HepG2 (cell line): ENCODE data around the gene LOXL3. TPM values are rescaled to one million over a fixed set of nuclear protein-coding genes. Genes with fewer than 3 reads are reported as not detected.

Source experiments
- FOXA1 ChIP-seq, 2 experiments: fragments of 450-650 bp in 1 of 2; sonication (generic) in 1 of 2; formaldehyde crosslinking in 1 of 2; IDR thresholded peaks; 2 replicates each; pipeline versions ENCODE4 v1.4.0 to v1.6.1; 2016 to 2020; ENCODE audit warnings: missing genetic modification reagents in 1 of 2
- FOXA3 ChIP-seq: IDR thresholded peaks from 2 replicates; pipeline ENCODE4 v1.6.1; 2016; ENCODE audit warnings: missing genetic modification reagents, missing compliant biosample characterization
- HDAC1 ChIP-seq: sonication (generic); formaldehyde crosslinking; IDR thresholded peaks from 2 replicates; pipeline ENCODE4 v1.5.1; 2020; ENCODE audit warnings: mild to moderate bottlenecking, missing genetic modification reagents
- JUNB ChIP-seq: sonication (generic); formaldehyde crosslinking; IDR thresholded peaks from 2 replicates; pipeline ENCODE4 v1.8.0; 2022; ENCODE audit warnings: missing genetic modification reagents, mild to moderate bottlenecking, borderline replicate concordance
- KAT2B ChIP-seq: fragments of 150-350 bp; IDR thresholded peaks from 2 replicates; pipeline ENCODE4 v1.6.1; 2014; ENCODE audit warnings: low read depth, low read length, borderline replicate concordance
- KMT2A ChIP-seq: sonication (generic); formaldehyde crosslinking; IDR thresholded peaks from 2 replicates; pipeline ENCODE4 v1.4.0; 2020; ENCODE audit warnings: missing genetic modification reagents
- NFKBIZ ChIP-seq: IDR thresholded peaks from 2 replicates; pipeline ENCODE4 v1.6.1; 2018; ENCODE audit warnings: missing genetic modification reagents, missing compliant biosample characterization
- NPAS2 ChIP-seq: sonication (generic); formaldehyde crosslinking; IDR thresholded peaks from 2 replicates; pipeline ENCODE4 v1.8.0; 2022; ENCODE audit warnings: mild to moderate bottlenecking, missing genetic modification reagents, borderline replicate concordance
- NR2C2 ChIP-seq: sonication (generic); formaldehyde crosslinking; IDR thresholded peaks from 2 replicates; pipeline ENCODE4 v1.4.0; 2020; ENCODE audit warnings: missing genetic modification reagents, mild to moderate bottlenecking, moderate library complexity, borderline replicate concordance
- NR2F1 ChIP-seq, 2 experiments: fragments of 450-650 bp in 1 of 2; formaldehyde crosslinking in 1 of 2; IDR thresholded peaks; 2 replicates each; pipeline versions ENCODE4 v1.5.0 to v1.6.1; 2016 to 2020; ENCODE audit warnings: mild to moderate bottlenecking in 1 of 2, missing compliant biosample characterization in 1 of 2, missing genetic modification reagents in 1 of 2, moderate library complexity in 1 of 2
- RCOR2 ChIP-seq: IDR thresholded peaks from 2 replicates; pipeline ENCODE4 v1.6.1; 2016; ENCODE audit warnings: missing biosample characterization, missing genetic modification reagents
- SOX6 ChIP-seq, 2 experiments: fragments of 450-650 bp in 1 of 2; sonication (generic) in 1 of 2; formaldehyde crosslinking in 1 of 2; IDR thresholded peaks; 2 replicates each; pipeline versions ENCODE4 v1.4.0 to v1.6.1; 2017 to 2020; ENCODE audit warnings: antibody characterized with exemption in 1 of 2, mild to moderate bottlenecking in 1 of 2, missing genetic modification reagents in 1 of 2
- TGIF2 ChIP-seq: IDR thresholded peaks from 2 replicates; pipeline ENCODE4 v1.6.1; 2016; ENCODE audit warnings: control low read depth, missing compliant biosample characterization
- ZBTB7B ChIP-seq: sonication (generic); formaldehyde crosslinking; IDR thresholded peaks from 2 replicates; pipeline ENCODE4 v1.4.0; 2020; ENCODE audit warnings: missing genetic modification reagents
- ZBTB8A ChIP-seq: sonication (generic); formaldehyde crosslinking; IDR thresholded peaks from 2 replicates; pipeline ENCODE4 v1.4.0; 2020; ENCODE audit warnings: mild to moderate bottlenecking, low read depth, missing genetic modification reagents, borderline replicate concordance
- ZNF160 ChIP-seq: sonication (generic); formaldehyde crosslinking; IDR thresholded peaks from 2 replicates; pipeline ENCODE4 v1.8.0; 2022; ENCODE audit warnings: mild to moderate bottlenecking, inconsistent platforms, missing genetic modification reagents
- ZNF484 ChIP-seq: sonication (generic); formaldehyde crosslinking; IDR thresholded peaks from 2 replicates; pipeline ENCODE4 v1.5.1; 2020; ENCODE audit warnings: mild to moderate bottlenecking, low read depth, missing genetic modification reagents, borderline replicate concordance
- ZNF546 ChIP-seq: sonication (generic); formaldehyde crosslinking; conservative IDR thresholded peaks from 2 replicates; pipeline ENCODE4 v1.8.1; 2023; ENCODE audit warnings: mild to moderate bottlenecking, missing genetic modification reagents
- ZNF713 ChIP-seq: sonication (generic); formaldehyde crosslinking; IDR thresholded peaks from 2 replicates; pipeline ENCODE4 v1.4.0; 2020; ENCODE audit warnings: mild to moderate bottlenecking, missing genetic modification reagents
- ZNF737 ChIP-seq: sonication (generic); formaldehyde crosslinking; IDR thresholded peaks from 2 replicates; pipeline ENCODE4 v1.5.0; 2020; ENCODE audit warnings: missing genetic modification reagents, mild to moderate bottlenecking, borderline replicate concordance
- ZNF841 ChIP-seq: sonication (generic); formaldehyde crosslinking; IDR thresholded peaks from 2 replicates; pipeline ENCODE4 v1.8.1; 2023; ENCODE audit warnings: missing genetic modification reagents, borderline replicate concordance
- polyA plus RNA-seq, 8 experiments: library from polyadenylated mRNA; depleted of rRNA in 3 of 8; stranded (reverse) in 7 of 8; unstranded in 1 of 8; fragments of >200 nt; fragmentation: Illumina TruSeq in 4 of 8; extraction: Trizol in 4 of 8; gene quantifications; 2 replicates each; pipeline versions ENCODE4 v1.2.1 to v1.2.3, GENCODE V29; 2011 to 2016; ENCODE audit warnings: low read depth in 4 of 8, missing spikeins in 1 of 8, mixed read lengths in 1 of 8; ENCODE audit not compliant: insufficient read depth in 1 of 8
- total RNA-seq, 5 experiments: library from RNA; depleted of rRNA; stranded (reverse); fragments of >200 nt; fragmentation: Illumina TruSeq; extraction: Trizol; gene quantifications; 2 replicates each; pipeline ENCODE4 v1.2.3, GENCODE V29; 2016; ENCODE audit warnings: low read depth in 1 of 5
- TF ChIP-seq, protein P1 (sequence below): IDR thresholded peaks from 2 replicates; pipeline ENCODE4 v1.4.0; 2020; ENCODE audit warnings: mild to moderate bottlenecking, missing genetic modification reagents
- TF ChIP-seq, protein P2 (sequence below): sonication (generic); formaldehyde crosslinking; IDR thresholded peaks from 2 replicates; pipeline ENCODE4 v1.5.0; 2020; ENCODE audit warnings: missing genetic modification reagents

The LOXL3 gene
- total and polyA plus RNA-seq, 2 of the 13 experiments (the other 11 are each of a cell fraction or from before 2014, with no cell fraction given) = 0.55 to 6.5 TPM

DNA sequence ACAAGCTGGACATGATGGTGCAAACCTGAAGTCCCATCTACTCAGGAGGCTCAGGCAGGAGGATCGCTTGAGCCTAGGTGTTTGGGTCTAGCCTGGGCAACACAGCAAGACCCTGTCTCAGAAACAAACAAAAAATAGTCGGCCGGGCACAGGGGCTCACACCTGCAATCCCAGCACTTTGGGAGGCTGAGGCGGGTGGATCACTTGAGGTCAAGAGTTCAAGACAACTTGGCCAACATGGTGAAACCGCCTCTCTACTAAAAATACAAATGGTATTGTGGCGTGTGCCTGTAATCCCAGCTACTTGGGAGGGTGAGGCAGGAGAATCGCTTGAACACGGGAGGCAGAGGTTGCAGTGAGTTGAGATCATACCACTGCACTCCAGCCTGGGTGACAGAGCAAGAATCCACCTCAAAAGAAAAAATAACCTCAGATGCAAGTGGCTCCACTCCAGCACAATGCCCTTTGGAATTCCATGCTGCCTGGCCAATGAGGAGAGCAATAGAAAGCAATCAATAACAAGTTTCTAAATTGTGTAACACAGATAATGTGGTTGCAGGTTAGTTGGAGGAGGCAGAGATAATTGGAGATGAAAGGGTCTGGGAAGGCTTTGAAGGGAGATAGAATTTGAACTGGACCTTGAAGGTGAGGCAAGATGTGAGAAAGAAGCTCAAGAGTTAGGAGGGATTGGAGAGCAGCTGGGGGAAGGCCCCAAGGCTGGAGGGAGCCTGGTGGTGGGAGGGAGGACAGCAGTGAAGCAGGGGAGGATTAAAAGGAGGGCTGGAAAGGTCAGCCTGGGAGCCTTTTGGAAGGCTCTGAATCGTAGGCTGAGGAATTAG lies 64.9 kb downstream of the LOXL3 start (continued):
- TF ChIP-seq, protein P1, sequence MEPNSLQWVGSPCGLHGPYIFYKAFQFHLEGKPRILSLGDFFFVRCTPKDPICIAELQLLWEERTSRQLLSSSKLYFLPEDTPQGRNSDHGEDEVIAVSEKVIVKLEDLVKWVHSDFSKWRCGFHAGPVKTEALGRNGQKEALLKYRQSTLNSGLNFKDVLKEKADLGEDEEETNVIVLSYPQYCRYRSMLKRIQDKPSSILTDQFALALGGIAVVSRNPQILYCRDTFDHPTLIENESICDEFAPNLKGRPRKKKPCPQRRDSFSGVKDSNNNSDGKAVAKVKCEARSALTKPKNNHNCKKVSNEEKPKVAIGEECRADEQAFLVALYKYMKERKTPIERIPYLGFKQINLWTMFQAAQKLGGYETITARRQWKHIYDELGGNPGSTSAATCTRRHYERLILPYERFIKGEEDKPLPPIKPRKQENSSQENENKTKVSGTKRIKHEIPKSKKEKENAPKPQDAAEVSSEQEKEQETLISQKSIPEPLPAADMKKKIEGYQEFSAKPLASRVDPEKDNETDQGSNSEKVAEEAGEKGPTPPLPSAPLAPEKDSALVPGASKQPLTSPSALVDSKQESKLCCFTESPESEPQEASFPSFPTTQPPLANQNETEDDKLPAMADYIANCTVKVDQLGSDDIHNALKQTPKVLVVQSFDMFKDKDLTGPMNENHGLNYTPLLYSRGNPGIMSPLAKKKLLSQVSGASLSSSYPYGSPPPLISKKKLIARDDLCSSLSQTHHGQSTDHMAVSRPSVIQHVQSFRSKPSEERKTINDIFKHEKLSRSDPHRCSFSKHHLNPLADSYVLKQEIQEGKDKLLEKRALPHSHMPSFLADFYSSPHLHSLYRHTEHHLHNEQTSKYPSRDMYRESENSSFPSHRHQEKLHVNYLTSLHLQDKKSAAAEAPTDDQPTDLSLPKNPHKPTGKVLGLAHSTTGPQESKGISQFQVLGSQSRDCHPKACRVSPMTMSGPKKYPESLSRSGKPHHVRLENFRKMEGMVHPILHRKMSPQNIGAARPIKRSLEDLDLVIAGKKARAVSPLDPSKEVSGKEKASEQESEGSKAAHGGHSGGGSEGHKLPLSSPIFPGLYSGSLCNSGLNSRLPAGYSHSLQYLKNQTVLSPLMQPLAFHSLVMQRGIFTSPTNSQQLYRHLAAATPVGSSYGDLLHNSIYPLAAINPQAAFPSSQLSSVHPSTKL (CRISPR knock-in tag) = peak; percentile 91
- TF ChIP-seq ZBTB8A (CRISPR knock-in tag) (no peak), ZNF484 (CRISPR knock-in tag) (no peak), HDAC1 (peak; percentile 88), FOXA1 (IDR thresholded peaks at IDR 0.05) (no peak), FOXA1 (CRISPR knock-in tag; IDR thresholded peaks at IDR 0.05) (peak; percentile 42; the same call in 1 of the 2 replicates), NPAS2 (no peak), NFKBIZ (CRISPR knock-in tag) (peak; percentile 44; the same call in 1 of the 2 replicates), ZNF841 (CRISPR knock-in tag) (peak; percentile 86), FOXA3 (peak; percentile 80), ZNF546 (CRISPR knock-in tag) (no peak), JUNB (CRISPR knock-in tag) (peak; percentile 72; the same call in 1 of the 2 replicates), ZBTB7B (CRISPR knock-in tag) (peak; percentile 79; the same call in 1 of the 2 replicates), ZNF737 (CRISPR knock-in tag) (no peak), RCOR2 (peak; percentile 94), TGIF2 (no peak), SOX6 (IDR thresholded peaks at IDR 0.05) (no peak), SOX6 (CRISPR knock-in tag; IDR thresholded peaks at IDR 0.05) (peak; percentile 96), ZNF713 (CRISPR knock-in tag) (no peak), KAT2B (peak; percentile 67; the same call in 1 of the 2 replicates), NR2F1 (CRISPR knock-in tag; IDR thresholded peaks at IDR 0.05) (peak; percentile 37 to 48), ZNF160 (CRISPR knock-in tag) (peak; percentile 13; the same call in 1 of the 2 replicates), KMT2A (no peak; the same call in 1 of the 2 replicates), NR2C2 (peak; percentile 83)
- TF ChIP-seq, protein P2, sequence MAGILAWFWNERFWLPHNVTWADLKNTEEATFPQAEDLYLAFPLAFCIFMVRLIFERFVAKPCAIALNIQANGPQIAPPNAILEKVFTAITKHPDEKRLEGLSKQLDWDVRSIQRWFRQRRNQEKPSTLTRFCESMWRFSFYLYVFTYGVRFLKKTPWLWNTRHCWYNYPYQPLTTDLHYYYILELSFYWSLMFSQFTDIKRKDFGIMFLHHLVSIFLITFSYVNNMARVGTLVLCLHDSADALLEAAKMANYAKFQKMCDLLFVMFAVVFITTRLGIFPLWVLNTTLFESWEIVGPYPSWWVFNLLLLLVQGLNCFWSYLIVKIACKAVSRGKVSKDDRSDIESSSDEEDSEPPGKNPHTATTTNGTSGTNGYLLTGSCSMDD = no peak
